HepG2 (cell line): ENCODE results near the gene DDN. TPM values are rescaled to one million over a fixed set of nuclear protein-coding genes. Genes with fewer than 3 reads are reported as not detected.

Experiments used
- ATAC-seq: fragments of 200-7000 bp; cut with Tn5 transposase; 3 replicates; pipeline ENCODE4 v1.9.1; 2020; ENCODE audit warnings: mild to moderate bottlenecking, moderate library complexity
- BruUV-seq: library from RNA; stranded (reverse); fragments of 400-500 nt; replicated peaks from 2 replicates; lab custom pipeline; 2021; lab: Mats Ljungman, UMichigan
- CTCF ChIA-PET: fragments of 300-600 bp; formaldehyde crosslinking; extraction: SDS; loops from one replicate; lab custom pipeline; 2021; ENCODE audit warnings: low total read pairs, inconsistent platforms, low intra/inter-chr PET ratio; lab: Yijun Ruan, JAX
- POLR2A ChIA-PET: fragments of 350-600 bp; sonication (Branson Sonifier 250); formaldehyde crosslinking; loops from one replicate; lab custom pipeline; 2020; ENCODE audit warnings: antibody characterized with exemption, inconsistent platforms; lab: Yijun Ruan, JAX
- DNase-seq: peaks from one replicate; pipeline ENCODE4 v3.0.0-alpha.2; 2015; ENCODE audit warnings: low spot score
- FAIRE-seq: peaks from 3 replicates; lab custom pipeline; 2011; peaks lifted over from hg19 to GRCh38; lab: Jason Lieb, UNC
- H2AFZ ChIP-seq: one replicate; pipeline ENCODE4 v1.6.1; 2011; ENCODE audit warnings: low read length, inconsistent platforms
- H3K27ac ChIP-seq: fragments of 300-600 bp; 3 replicates; pipeline ENCODE4 v1.8.0; 2011; ENCODE audit warnings: mixed run types, mild to moderate bottlenecking, mixed read lengths, low read length, inconsistent platforms; ENCODE audit not compliant: insufficient read depth; ENCODE audit errors: extremely low read length
- H3K27me3 ChIP-seq, 2 experiments: fragments of 200-600 bp in 1 of 2; 2 replicates in 1 of 2; 3 replicates in 1 of 2; pipeline versions ENCODE4 v1.6.0 to v1.8.0; 2011; ENCODE audit warnings: low read length in 2 of 2, mild to moderate bottlenecking in 2 of 2, moderate library complexity in 2 of 2, inconsistent platforms in 1 of 2; ENCODE audit not compliant: insufficient read depth in 2 of 2, control insufficient read depth in 1 of 2
- H3K36me3 ChIP-seq, 2 experiments: fragments of 200-600 bp in 1 of 2; replicated peaks in 1 of 2; 2 replicates in 1 of 2; 3 replicates in 1 of 2; pipeline versions ENCODE4 v1.5.1 to v1.8.0; 2011; ENCODE audit warnings: low read length in 2 of 2, inconsistent platforms in 1 of 2; ENCODE audit not compliant: insufficient read depth in 2 of 2, control insufficient read depth in 1 of 2
- H3K4me1 ChIP-seq: 2 replicates; pipeline ENCODE4 v1.5.1; 2012; ENCODE audit warnings: low read length, inconsistent platforms; ENCODE audit not compliant: insufficient read depth
- H3K4me2 ChIP-seq: 2 replicates; pipeline ENCODE4 v1.6.0; 2011; ENCODE audit warnings: low read depth, low read length, inconsistent platforms
- H3K4me3 ChIP-seq, 3 experiments: fragments of 200-600 bp in 1 of 3; sonication (generic), shearing (Covaris generic) in 1 of 3; replicated peaks in 1 of 3; 2 replicates each; pipeline ENCODE4 v1.5.1; 2011 to 2016; ENCODE audit warnings: low read length in 3 of 3, inconsistent platforms in 2 of 3, low read depth in 2 of 3, mild to moderate bottlenecking in 2 of 3, control low read depth in 1 of 3, mixed read lengths in 1 of 3; ENCODE audit not compliant: insufficient read depth in 1 of 3
- H3K79me2 ChIP-seq: one replicate; pipeline ENCODE4 v1.6.1; 2011; ENCODE audit warnings: low read length, inconsistent platforms; ENCODE audit not compliant: insufficient read depth
- H3K9ac ChIP-seq: 2 replicates; pipeline ENCODE4 v1.6.0; 2011; ENCODE audit warnings: mild to moderate bottlenecking, low read depth, low read length, inconsistent platforms; ENCODE audit not compliant: insufficient read depth
- H3K9me3 ChIP-seq: 2 replicates; pipeline ENCODE4 v1.5.1; 2012; ENCODE audit warnings: mild to moderate bottlenecking, low read length
- H4K20me1 ChIP-seq: 2 replicates; pipeline ENCODE4 v1.6.0; 2011; ENCODE audit warnings: inconsistent platforms, mild to moderate bottlenecking, low read length, moderate library complexity; ENCODE audit not compliant: insufficient read depth
- AGO2 ChIP-seq: fragments of 200-400 bp; formaldehyde crosslinking; optimal IDR thresholded peaks from 2 replicates; pipeline ENCODE3; 2017; ENCODE audit warnings: mild to moderate bottlenecking, low read depth, low read length, moderate library complexity
- CAMTA2 ChIP-seq: sonication (generic); formaldehyde crosslinking; IDR thresholded peaks from 2 replicates; pipeline ENCODE4 v1.4.0; 2020; ENCODE audit warnings: mild to moderate bottlenecking, missing genetic modification reagents, borderline replicate concordance
- WGBS: methylation state at CpG from one replicate; pipeline ENCODE4 v1.1.6; 2017; ENCODE audit warnings: low lambda C conversion rate; 5-methylcytosine and 5-hydroxymethylcytosine counted together
- in situ Hi-C: cut with HindIII; loops from 2 replicates; pipeline ENCODE4 v1.10.0; 2017; ENCODE audit warnings: low pct_unique_long_range_greater_than_20kb; ENCODE audit not compliant: extremely low pct_ligation_motif_present
- intact Hi-C: fragments of 100-400 bp; cut with micrococcal nuclease; formaldehyde crosslinking; loops from one replicate; pipeline ENCODE4 v1.10.0; 2022; ENCODE audit not compliant: unreplicated experiment
- polyA plus RNA-seq, 8 experiments: library from polyadenylated mRNA; depleted of rRNA in 3 of 8; stranded (reverse) in 7 of 8; unstranded in 1 of 8; fragments of >200 nt; fragmentation: Illumina TruSeq in 4 of 8; extraction: Trizol in 4 of 8; gene quantifications; 2 replicates each; pipeline versions ENCODE4 v1.2.1 to v1.2.3, GENCODE V29; 2011 to 2016; ENCODE audit warnings: low read depth in 4 of 8, missing spikeins in 1 of 8, mixed read lengths in 1 of 8; ENCODE audit not compliant: insufficient read depth in 1 of 8
- total RNA-seq, 5 experiments: library from RNA; depleted of rRNA; stranded (reverse); fragments of >200 nt; fragmentation: Illumina TruSeq; extraction: Trizol; gene quantifications; 2 replicates each; pipeline ENCODE4 v1.2.3, GENCODE V29; 2016; ENCODE audit warnings: low read depth in 1 of 5
- TF ChIP-seq, protein P1 (sequence below): sonication (generic); formaldehyde crosslinking; IDR thresholded peaks from 2 replicates; pipeline ENCODE4 v1.9.0; 2022; ENCODE audit warnings: low read depth, missing genetic modification reagents

DDN gene
- total and polyA plus RNA-seq, 2 of the 13 experiments (the other 11 are each of a cell fraction or from before 2014, with no cell fraction given), result 0.24 to 0.53 TPM

DNA sequence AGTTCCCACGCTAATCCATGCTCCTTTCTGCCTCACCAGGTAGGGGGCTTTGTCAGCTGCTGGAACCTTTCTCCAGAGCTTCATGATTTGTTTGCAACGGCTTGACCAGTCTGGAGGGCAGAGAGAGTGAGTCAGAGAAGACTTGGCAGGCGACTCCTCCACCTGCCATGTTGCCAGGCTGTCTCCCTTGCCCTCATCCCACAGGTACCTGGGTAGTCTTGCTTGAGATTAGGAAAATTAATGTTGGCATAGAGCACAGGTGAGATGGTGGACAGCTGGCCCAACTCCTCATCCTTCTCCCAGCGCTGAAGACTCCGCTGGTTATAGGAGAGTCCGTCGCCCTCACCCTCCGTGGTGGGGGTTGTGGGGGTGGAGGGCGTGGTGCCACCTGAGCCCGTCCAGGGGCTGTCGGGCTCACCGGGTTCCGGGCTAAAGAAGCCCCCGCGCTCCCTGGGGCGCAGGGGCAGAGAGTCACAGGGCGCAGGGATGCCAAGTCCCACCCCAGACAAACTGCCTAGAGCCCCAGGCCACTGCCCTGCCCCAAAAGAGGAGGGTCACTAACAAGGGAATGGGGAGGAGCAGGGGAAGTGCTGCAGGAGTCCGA, 42.8 kb upstream of the DDN start:
- Histone ChIP-seq H3K79me2 (no peaks in the 10 kb centered on the region), H3K9ac (no peak overlapping the region), H2AFZ (no peak overlapping the region), H3K27me3 (no peaks in the 10 kb centered on the region), H3K27ac (no peak overlapping the region), H3K36me3 (peaks cover 59 to 98% of the 10 kb centered on the region in 2 experiments), H3K9me3 (no peaks in the 10 kb centered on the region), H4K20me1 (0 out of 2 replicates have a peak, but pooled peaks cover 3% of the 10 kb centered on the region), H3K4me1 (no peaks in the 10 kb centered on the region), H3K4me2 (no peak overlapping the region), H3K4me3 (no peak overlapping the region)
- ATAC-seq, result no peak
- in situ Hi-C loops (no loop called here), intact Hi-C loops (no loop called here)
- ChIA-PET CTCF (no interaction called here), POLR2A (no interaction called here)
- no peak for FAIRE-seq
- DNase-seq, result no peak
- no TSS peak for BruUV-seq
- WGBS, result 97% methylated on average over 13 of the region's 18 CpGs
- TF ChIP-seq AGO2 (peak; percentile 24), CAMTA2 (no peak)

DNA sequence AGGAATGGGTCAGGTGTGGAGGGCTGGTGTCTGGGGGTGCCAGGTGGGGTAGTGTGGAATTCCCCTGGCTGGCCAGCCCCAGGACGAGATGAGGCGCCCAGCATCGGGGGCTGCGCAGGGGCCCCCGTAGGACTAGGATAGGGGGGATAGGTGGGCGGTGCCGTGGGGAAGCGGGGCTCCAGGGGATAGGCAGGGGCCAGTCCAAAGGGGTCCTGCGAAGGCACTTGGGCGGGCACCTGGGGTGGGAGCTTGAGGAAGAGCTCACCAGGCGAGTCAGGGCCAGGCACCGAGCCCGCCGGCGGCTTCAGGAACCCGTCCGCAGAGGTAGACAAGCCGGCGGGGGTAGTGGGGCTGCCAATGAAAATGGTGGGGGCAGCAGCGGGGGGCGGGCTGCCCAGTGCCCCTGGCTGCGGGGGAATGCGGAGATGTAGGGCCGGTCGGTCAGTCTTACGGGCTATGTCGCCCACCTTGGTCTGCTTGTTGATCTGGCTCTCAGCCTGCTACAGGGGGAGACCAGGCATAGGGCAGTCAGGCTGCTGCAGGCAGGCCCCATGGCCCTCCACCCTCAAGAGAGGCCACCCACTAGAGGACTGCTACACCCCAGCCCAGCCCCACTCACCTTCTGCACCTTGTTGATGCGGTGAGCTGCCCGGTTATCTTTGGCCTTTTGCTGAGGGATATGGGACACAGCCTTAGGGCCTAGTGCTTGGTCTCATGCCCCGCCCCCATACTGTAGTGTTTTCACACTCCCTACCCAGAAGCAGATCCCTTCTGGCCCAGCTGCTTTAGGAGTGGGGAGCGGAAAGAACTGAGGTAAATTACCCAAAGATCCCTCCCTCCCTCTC, 42.1 kb upstream of the DDN start:
- FAIRE-seq (no peak), ATAC-seq (no peak), DNase-seq (no peak)
- no peak overlapping the region for H3K27ac ChIP-seq
- no peak overlapping the region for H3K4me3 ChIP-seq
- peaks cover 58 to 96% of the 10 kb centered on the region in 2 experiments for H3K36me3 ChIP-seq
- H3K9me3 ChIP-seq, result no peaks in the 10 kb centered on the region
- no peak overlapping the region for H2AFZ ChIP-seq
- TF ChIP-seq, protein P1, sequence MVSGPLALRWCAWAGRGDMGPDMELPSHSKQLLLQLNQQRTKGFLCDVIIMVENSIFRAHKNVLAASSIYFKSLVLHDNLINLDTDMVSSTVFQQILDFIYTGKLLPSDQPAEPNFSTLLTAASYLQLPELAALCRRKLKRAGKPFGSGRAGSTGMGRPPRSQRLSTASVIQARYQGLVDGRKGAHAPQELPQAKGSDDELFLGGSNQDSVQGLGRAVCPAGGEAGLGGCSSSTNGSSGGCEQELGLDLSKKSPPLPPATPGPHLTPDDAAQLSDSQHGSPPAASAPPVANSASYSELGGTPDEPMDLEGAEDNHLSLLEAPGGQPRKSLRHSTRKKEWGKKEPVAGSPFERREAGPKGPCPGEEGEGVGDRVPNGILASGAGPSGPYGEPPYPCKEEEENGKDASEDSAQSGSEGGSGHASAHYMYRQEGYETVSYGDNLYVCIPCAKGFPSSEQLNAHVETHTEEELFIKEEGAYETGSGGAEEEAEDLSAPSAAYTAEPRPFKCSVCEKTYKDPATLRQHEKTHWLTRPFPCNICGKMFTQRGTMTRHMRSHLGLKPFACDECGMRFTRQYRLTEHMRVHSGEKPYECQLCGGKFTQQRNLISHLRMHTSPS (CRISPR knock-in tag), result no peak
- no peaks in the 10 kb centered on the region for H3K79me2 ChIP-seq
- intact Hi-C loops, result no loop called here
- ChIA-PET CTCF (no interaction called here), POLR2A (no interaction called here)
- 0 out of 2 replicates have a peak, but pooled peaks cover 3% of the 10 kb centered on the region for H4K20me1 ChIP-seq
- no peaks in the 10 kb centered on the region for H3K27me3 ChIP-seq
- H3K4me1 ChIP-seq, result no peaks in the 10 kb centered on the region
- in situ Hi-C loops, result no loop called here
- H3K9ac ChIP-seq, result no peak overlapping the region
- BruUV-seq, result no TSS peak
- no peak overlapping the region for H3K4me2 ChIP-seq
- over 99% methylated on average over 23 of the region's 31 CpGs for WGBS
